H1 (cell line): Measurements from ENCODE around the gene DPRX. TPM values are rescaled to one million over a fixed set of nuclear protein-coding genes. Genes with fewer than 3 reads are reported as not detected.

Source experiments
- BRCA1 ChIP-seq: IDR thresholded peaks from 2 replicates; pipeline ENCODE4 v1.6.1; 2012; ENCODE audit warnings: low read depth, low read length, improper control_type of control experiment
- CTBP2 ChIP-seq: IDR thresholded peaks from 2 replicates; pipeline ENCODE4 v1.7.0; 2011; ENCODE audit warnings: borderline replicate concordance, mild to moderate bottlenecking, moderate library complexity, mixed read lengths, low read length; ENCODE audit not compliant: insufficient read depth, insufficient read length
- JUND ChIP-seq: IDR thresholded peaks from 2 replicates; pipeline ENCODE4 v1.6.1; 2011; ENCODE audit warnings: mild to moderate bottlenecking, improper control_type of control experiment, low read length
- RAD21 ChIP-seq, 2 experiments: IDR thresholded peaks in 1 of 2; conservative IDR thresholded peaks in 1 of 2; 2 replicates each; pipeline ENCODE4 v1.6.1; 2011; ENCODE audit warnings: low read depth in 2 of 2, low read length in 2 of 2, improper control_type of control experiment in 1 of 2, inconsistent platforms in 1 of 2, mild to moderate bottlenecking in 1 of 2, moderate library complexity in 1 of 2
- SAP30 ChIP-seq: fragments of 300-600 bp; sonication (generic); IDR thresholded peaks from 2 replicates; pipeline ENCODE4 v1.7.1; 2012; ENCODE audit warnings: low read length, moderate library complexity, mild to moderate bottlenecking, inconsistent platforms; ENCODE audit not compliant: insufficient read depth, insufficient replicate concordance
- TAF1 ChIP-seq: IDR thresholded peaks from 2 replicates; pipeline ENCODE4 v1.6.1; 2011; ENCODE audit warnings: mild to moderate bottlenecking, low read depth, low read length
- TCF12 ChIP-seq: IDR thresholded peaks from 2 replicates; pipeline ENCODE4 v1.6.1; 2011; ENCODE audit warnings: low read depth, mild to moderate bottlenecking, low read length
- TEAD4 ChIP-seq: IDR thresholded peaks from 2 replicates; pipeline ENCODE4 v1.6.1; 2012; ENCODE audit warnings: low read depth, low read length, inconsistent platforms, mixed read lengths
- polyA plus RNA-seq, 7 experiments: library from polyadenylated mRNA; depleted of rRNA in 3 of 7; stranded (reverse) in 5 of 7; unstranded in 2 of 7; fragments of >200 nt in 5 of 7; fragments of 200-250 nt in 2 of 7; gene quantifications; 1 replicate in 5 of 7; 2 replicates in 1 of 7; 4 replicates in 1 of 7; pipeline versions ENCODE4 v1.2.1 to v1.2.3, GENCODE V29; 2011 to 2013; ENCODE audit warnings: missing spikeins in 2 of 7, mixed read lengths in 2 of 7
- total RNA-seq: library from RNA; stranded (reverse); fragmentation: NEBNext Ultra II Directional; extraction: Animal tissue kit (Norgen Biotek cat#: 25700); gene quantifications from 2 replicates; pipeline ENCODE4 v1.2.1, GENCODE V29; 2021
- TF ChIP-seq, protein P1 (sequence below): fragments of 300-600 bp; sonication (generic); IDR thresholded peaks from 2 replicates; pipeline ENCODE4 v1.7.1; 2012; ENCODE audit warnings: low read length, moderate library complexity, mild to moderate bottlenecking, inconsistent platforms; ENCODE audit not compliant: insufficient replicate concordance

Gene DPRX
- total and polyA plus RNA-seq, 2 of the 8 experiments (the other 6 are each of a cell fraction or from before 2014, with no cell fraction given) = not detected

DNA sequence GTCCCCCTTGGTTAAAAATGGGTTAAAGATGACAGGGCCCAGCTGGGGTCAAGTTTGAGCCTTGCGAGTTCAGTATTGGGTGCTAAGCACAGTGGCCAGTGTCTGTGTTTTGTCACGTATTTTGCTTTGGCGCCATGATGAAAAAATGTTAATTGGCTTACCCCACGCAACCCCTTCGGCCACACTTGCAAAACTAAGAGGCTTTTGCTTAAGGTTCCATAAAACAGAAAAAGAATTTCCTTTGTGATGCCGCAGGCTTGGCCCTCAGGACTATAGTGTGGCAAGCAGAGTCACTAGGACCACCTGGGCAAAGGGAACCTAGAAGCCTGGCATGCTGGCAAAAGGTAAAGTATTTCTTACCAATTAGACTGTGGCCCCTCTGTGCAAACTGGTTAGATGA is 20.7 kb downstream of the DPRX start (continued):
- TF ChIP-seq, protein P1, sequence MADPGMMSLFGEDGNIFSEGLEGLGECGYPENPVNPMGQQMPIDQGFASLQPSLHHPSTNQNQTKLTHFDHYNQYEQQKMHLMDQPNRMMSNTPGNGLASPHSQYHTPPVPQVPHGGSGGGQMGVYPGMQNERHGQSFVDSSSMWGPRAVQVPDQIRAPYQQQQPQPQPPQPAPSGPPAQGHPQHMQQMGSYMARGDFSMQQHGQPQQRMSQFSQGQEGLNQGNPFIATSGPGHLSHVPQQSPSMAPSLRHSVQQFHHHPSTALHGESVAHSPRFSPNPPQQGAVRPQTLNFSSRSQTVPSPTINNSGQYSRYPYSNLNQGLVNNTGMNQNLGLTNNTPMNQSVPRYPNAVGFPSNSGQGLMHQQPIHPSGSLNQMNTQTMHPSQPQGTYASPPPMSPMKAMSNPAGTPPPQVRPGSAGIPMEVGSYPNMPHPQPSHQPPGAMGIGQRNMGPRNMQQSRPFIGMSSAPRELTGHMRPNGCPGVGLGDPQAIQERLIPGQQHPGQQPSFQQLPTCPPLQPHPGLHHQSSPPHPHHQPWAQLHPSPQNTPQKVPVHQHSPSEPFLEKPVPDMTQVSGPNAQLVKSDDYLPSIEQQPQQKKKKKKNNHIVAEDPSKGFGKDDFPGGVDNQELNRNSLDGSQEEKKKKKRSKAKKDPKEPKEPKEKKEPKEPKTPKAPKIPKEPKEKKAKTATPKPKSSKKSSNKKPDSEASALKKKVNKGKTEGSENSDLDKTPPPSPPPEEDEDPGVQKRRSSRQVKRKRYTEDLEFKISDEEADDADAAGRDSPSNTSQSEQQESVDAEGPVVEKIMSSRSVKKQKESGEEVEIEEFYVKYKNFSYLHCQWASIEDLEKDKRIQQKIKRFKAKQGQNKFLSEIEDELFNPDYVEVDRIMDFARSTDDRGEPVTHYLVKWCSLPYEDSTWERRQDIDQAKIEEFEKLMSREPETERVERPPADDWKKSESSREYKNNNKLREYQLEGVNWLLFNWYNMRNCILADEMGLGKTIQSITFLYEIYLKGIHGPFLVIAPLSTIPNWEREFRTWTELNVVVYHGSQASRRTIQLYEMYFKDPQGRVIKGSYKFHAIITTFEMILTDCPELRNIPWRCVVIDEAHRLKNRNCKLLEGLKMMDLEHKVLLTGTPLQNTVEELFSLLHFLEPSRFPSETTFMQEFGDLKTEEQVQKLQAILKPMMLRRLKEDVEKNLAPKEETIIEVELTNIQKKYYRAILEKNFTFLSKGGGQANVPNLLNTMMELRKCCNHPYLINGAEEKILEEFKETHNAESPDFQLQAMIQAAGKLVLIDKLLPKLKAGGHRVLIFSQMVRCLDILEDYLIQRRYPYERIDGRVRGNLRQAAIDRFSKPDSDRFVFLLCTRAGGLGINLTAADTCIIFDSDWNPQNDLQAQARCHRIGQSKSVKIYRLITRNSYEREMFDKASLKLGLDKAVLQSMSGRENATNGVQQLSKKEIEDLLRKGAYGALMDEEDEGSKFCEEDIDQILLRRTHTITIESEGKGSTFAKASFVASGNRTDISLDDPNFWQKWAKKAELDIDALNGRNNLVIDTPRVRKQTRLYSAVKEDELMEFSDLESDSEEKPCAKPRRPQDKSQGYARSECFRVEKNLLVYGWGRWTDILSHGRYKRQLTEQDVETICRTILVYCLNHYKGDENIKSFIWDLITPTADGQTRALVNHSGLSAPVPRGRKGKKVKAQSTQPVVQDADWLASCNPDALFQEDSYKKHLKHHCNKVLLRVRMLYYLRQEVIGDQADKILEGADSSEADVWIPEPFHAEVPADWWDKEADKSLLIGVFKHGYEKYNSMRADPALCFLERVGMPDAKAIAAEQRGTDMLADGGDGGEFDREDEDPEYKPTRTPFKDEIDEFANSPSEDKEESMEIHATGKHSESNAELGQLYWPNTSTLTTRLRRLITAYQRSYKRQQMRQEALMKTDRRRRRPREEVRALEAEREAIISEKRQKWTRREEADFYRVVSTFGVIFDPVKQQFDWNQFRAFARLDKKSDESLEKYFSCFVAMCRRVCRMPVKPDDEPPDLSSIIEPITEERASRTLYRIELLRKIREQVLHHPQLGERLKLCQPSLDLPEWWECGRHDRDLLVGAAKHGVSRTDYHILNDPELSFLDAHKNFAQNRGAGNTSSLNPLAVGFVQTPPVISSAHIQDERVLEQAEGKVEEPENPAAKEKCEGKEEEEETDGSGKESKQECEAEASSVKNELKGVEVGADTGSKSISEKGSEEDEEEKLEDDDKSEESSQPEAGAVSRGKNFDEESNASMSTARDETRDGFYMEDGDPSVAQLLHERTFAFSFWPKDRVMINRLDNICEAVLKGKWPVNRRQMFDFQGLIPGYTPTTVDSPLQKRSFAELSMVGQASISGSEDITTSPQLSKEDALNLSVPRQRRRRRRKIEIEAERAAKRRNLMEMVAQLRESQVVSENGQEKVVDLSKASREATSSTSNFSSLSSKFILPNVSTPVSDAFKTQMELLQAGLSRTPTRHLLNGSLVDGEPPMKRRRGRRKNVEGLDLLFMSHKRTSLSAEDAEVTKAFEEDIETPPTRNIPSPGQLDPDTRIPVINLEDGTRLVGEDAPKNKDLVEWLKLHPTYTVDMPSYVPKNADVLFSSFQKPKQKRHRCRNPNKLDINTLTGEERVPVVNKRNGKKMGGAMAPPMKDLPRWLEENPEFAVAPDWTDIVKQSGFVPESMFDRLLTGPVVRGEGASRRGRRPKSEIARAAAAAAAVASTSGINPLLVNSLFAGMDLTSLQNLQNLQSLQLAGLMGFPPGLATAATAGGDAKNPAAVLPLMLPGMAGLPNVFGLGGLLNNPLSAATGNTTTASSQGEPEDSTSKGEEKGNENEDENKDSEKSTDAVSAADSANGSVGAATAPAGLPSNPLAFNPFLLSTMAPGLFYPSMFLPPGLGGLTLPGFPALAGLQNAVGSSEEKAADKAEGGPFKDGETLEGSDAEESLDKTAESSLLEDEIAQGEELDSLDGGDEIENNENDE = no peak
- no peak for TF ChIP-seq SAP30
- TF ChIP-seq BRCA1 = no peak
- no peak for TF ChIP-seq JUND
- TF ChIP-seq RAD21 (IDR thresholded peaks at IDR 0.05 in 1 of 2, conservative IDR thresholded peaks at IDR 0.05 in 1 of 2; ENCODE audit: low read depth in 2 of 2, low read length in 2 of 2) = no peak
- no peak for TF ChIP-seq TAF1
- TF ChIP-seq TEAD4 = no peak
- no peak for TF ChIP-seq TCF12
- TF ChIP-seq CTBP2 = no peak
- TF ChIP-seq, all 59 proteins: peak for 0
